Testis (tissue), 3 donors: Measurements from ENCODE around the gene PDE10A. TPM values are rescaled to one million over a fixed set of nuclear protein-coding genes. Genes with fewer than 3 reads are reported as not detected.

Source experiments
- DNase-seq: peaks from one replicate; pipeline ENCODE4 v3.0.0-alpha.2; 2019
- H3K27ac ChIP-seq, 2 donors: fragments of 200-600 bp; sonication (generic); one replicate each; pipeline ENCODE4 v1.5.1; 2019
- H3K27me3 ChIP-seq: fragments of 200-600 bp; sonication (generic); one replicate; pipeline ENCODE4 v1.5.1; 2019
- H3K36me3 ChIP-seq: fragments of 200-600 bp; sonication (generic); one replicate; pipeline ENCODE4 v1.5.1; 2017; ENCODE audit warnings: low read depth; ENCODE audit errors: missing control alignments
- H3K4me1 ChIP-seq: fragments of 200-600 bp; sonication (generic); one replicate; pipeline ENCODE4 v1.5.1; 2019
- H3K4me3 ChIP-seq, 2 donors: fragments of 200-600 bp; sonication (generic); one replicate each; pipeline ENCODE4 v1.5.1; 2017 to 2019
- H3K9me3 ChIP-seq: fragments of 200-600 bp; sonication (generic); one replicate; pipeline ENCODE4 v1.5.1; 2017
- POLR2A ChIP-seq: fragments of 450-650 bp; IDR thresholded peaks from one replicate; pipeline ENCODE4 v1.6.1; 2017; ENCODE audit warnings: antibody characterized with exemption, mild to moderate bottlenecking, moderate library complexity
- WGBS, 2 donors: methylation state at CpG; one replicate each; pipeline ENCODE4 v1.1.5; 2018; 5-methylcytosine and 5-hydroxymethylcytosine counted together
- intact Hi-C: fragments of 100-400 bp; cut with DNase I; formaldehyde crosslinking; loops from one replicate; pipeline ENCODE4 v1.15.1; 2023; ENCODE audit warnings: low total_unique reads
- polyA plus RNA-seq: library from polyadenylated mRNA; stranded (reverse); fragments of 350-450 nt; fragmentation: Illumina TruSeq; extraction: RNeasy Lipid Tissue Mini Kit (QIAGEN cat#74804); gene quantifications from one replicate; pipeline ENCODE4 v1.2.3, GENCODE V29; 2014; ENCODE audit warnings: low read depth, low replicate concordance; ENCODE audit not compliant: insufficient read depth
- small RNA-seq, 2 donors: library from RNA; depleted of rRNA; stranded (forward); fragments of <200 nt; gene quantifications; one replicate each; pipeline ENCODE3, GENCODE V24; 2016
- total RNA-seq, 2 donors: library from RNA; depleted of rRNA; stranded (reverse); fragments of >200 nt; gene quantifications; one replicate each; pipeline ENCODE4 v1.2.3, GENCODE V29; 2016
- TF ChIP-seq, protein P1 (sequence below), 3 experiments: fragments of 450-650 bp in 2 of 3; fragments of 200-600 bp in 1 of 3; sonication (generic) in 1 of 3; IDR thresholded peaks; one replicate each; pipeline ENCODE4 v1.5.1; 2016 to 2019; ENCODE audit warnings: antibody characterized with exemption in 3 of 3, mild to moderate bottlenecking in 2 of 3, moderate library complexity in 1 of 3

PDE10A gene
- total and polyA plus RNA-seq, 3 donors from 2014 or later, result 15.5 to 22.0 (median 18.0) TPM

DNA sequence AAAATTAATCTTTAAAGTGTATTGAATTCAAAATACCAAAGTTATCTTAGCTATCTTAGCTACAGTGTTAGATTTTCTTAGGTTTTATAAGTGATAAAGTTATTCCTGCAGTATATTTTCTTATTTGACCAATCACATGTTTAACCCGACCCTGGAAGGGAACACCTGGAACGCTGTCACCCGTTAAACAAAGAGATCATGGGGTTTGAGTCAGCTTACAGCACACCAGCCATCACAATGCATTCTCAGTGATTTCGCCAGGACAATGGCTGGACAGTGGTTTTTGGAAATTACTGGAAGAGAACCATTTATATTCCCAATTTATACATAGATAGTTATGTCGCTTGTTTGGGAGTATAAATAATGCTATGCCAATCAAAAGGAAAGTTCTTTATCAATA lies 364.2 kb downstream of the PDE10A start:
- H3K4me3 ChIP-seq, result no peak overlapping the region
- no peak for DNase-seq
- H3K27me3 ChIP-seq, result no peaks in the 10 kb centered on the region
- 87 to 90% methylated on average over 5 of the region's 5 CpGs for WGBS, 2 donors
- no peaks in the 10 kb centered on the region for H3K9me3 ChIP-seq
- H3K27ac ChIP-seq, result no peak overlapping the region
- H3K36me3 ChIP-seq, result no peaks in the 10 kb centered on the region
- intact Hi-C loops, result no loop called here
- H3K4me1 ChIP-seq, result no peaks in the 10 kb centered on the region
- no peak for TF ChIP-seq POLR2A
- TF ChIP-seq, protein P1, sequence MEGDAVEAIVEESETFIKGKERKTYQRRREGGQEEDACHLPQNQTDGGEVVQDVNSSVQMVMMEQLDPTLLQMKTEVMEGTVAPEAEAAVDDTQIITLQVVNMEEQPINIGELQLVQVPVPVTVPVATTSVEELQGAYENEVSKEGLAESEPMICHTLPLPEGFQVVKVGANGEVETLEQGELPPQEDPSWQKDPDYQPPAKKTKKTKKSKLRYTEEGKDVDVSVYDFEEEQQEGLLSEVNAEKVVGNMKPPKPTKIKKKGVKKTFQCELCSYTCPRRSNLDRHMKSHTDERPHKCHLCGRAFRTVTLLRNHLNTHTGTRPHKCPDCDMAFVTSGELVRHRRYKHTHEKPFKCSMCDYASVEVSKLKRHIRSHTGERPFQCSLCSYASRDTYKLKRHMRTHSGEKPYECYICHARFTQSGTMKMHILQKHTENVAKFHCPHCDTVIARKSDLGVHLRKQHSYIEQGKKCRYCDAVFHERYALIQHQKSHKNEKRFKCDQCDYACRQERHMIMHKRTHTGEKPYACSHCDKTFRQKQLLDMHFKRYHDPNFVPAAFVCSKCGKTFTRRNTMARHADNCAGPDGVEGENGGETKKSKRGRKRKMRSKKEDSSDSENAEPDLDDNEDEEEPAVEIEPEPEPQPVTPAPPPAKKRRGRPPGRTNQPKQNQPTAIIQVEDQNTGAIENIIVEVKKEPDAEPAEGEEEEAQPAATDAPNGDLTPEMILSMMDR (IDR thresholded peaks at IDR 0.05), result no peak

GRCh38 chr6:165298402-165298801 lies 364.6 kb downstream of the PDE10A start:
- TF ChIP-seq, protein P1 (IDR thresholded peaks at IDR 0.05), result no peak
- no peak for TF ChIP-seq POLR2A
- 84 to 88% methylated on average over 6 of the region's 6 CpGs for WGBS, 2 donors
- intact Hi-C loops, result no loop called here
- no peak overlapping the region for H3K27ac ChIP-seq
- no peak for DNase-seq
- H3K9me3 ChIP-seq, result no peaks in the 10 kb centered on the region
- H3K4me1 ChIP-seq, result no peaks in the 10 kb centered on the region
- no peaks in the 10 kb centered on the region for H3K36me3 ChIP-seq
- H3K27me3 ChIP-seq, result no peaks in the 10 kb centered on the region
- no peak overlapping the region for H3K4me3 ChIP-seq

GRCh38 chr6:165292657-165293056 lies 370.4 kb downstream of the PDE10A start:
- Histone ChIP-seq H3K9me3 (no peaks in the 10 kb centered on the region), H3K27me3 (no peaks in the 10 kb centered on the region), H3K4me3 (no peak overlapping the region), H3K36me3 (no peaks in the 10 kb centered on the region), H3K4me1 (no peaks in the 10 kb centered on the region), H3K27ac (no peak overlapping the region)
- intact Hi-C loops, result no loop called here
- no peak for DNase-seq
- WGBS, 2 donors, result 84 to 90% methylated on average over 6 of the region's 6 CpGs
- TF ChIP-seq POLR2A, result no peak
- TF ChIP-seq, protein P1 (IDR thresholded peaks at IDR 0.05), result no peak

Small RNA genes lying within 50 kb of the gene (small RNA-seq; reads per million reads assigned to genes)
- gene RNA5SP226, result 0 reads per million in 2 donors
